IPS-20b (cell line): Measurements from ENCODE around the gene PPHLN1.
"Not testable (repeated sequence)": the region's sequence is repeated elsewhere in the genome, so short reads cannot be mapped to it uniquely, and the experiment has no call there.

Experiments used
- H3K27ac ChIP-seq: one replicate; pipeline ENCODE4 v1.5.1; 2013; ENCODE audit warnings: low read length
- H3K27me3 ChIP-seq: 2 replicates; pipeline ENCODE4 v1.6.1; 2013; ENCODE audit warnings: mild to moderate bottlenecking, low read length, inconsistent platforms; ENCODE audit not compliant: insufficient read depth
- H3K36me3 ChIP-seq: 2 replicates; pipeline ENCODE4 v1.6.1; 2013; ENCODE audit warnings: low read depth, mild to moderate bottlenecking, inconsistent platforms, low read length, moderate library complexity; ENCODE audit not compliant: insufficient read depth
- H3K4me1 ChIP-seq: 2 replicates; pipeline ENCODE4 v1.6.1; 2013; ENCODE audit warnings: mild to moderate bottlenecking, control low read depth, inconsistent platforms, low read length, moderate library complexity; ENCODE audit not compliant: insufficient read depth
- H3K4me3 ChIP-seq: 2 replicates; pipeline ENCODE4 v1.5.1; 2013; ENCODE audit warnings: mild to moderate bottlenecking, low read length, inconsistent platforms
- H3K9ac ChIP-seq: 2 replicates; pipeline ENCODE4 v1.6.1; 2013; ENCODE audit warnings: low read depth, mild to moderate bottlenecking, inconsistent platforms, low read length, moderate library complexity
- H3K9me3 ChIP-seq: 2 replicates; pipeline ENCODE4 v1.6.1; 2013; ENCODE audit warnings: mild to moderate bottlenecking, low read depth, low read length, inconsistent platforms; ENCODE audit not compliant: insufficient read depth

Gene PPHLN1

DNA sequence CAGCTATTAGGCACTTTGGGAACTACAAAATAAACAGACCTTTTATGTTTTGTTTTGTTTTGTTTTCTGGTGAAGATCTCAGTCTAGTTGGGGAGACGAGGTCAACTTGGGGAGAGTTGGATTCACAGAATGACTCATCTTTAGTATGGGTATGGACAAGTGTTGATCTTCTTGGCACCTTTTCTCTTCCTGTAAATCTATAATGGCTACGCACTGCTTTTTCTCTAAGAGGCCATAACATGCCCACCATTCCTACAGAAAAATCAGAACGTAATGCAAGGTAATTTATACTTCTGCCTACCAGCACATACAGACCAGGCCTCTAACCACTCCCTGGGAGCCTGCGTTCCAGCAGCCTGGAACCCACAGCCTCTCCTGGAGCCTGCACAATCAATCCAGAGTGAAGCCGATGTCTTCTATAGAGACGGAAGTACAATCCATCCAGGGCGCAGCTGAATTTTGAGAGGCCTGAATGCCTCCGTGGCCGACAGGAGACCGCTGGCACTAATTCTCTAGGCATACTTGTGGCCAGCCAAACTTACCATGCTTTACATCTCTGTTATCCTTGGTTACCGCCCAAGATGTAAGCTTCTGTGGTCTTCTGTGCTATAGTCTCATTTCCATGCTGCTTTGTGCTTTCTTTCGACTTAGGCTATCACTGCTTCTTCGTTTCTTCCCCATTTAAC lies 717 bp downstream of the PPHLN1 start:
- H3K36me3 ChIP-seq, result peaks cover 17% of the 10 kb centered on the region
- no peaks in the 10 kb centered on the region for H3K9me3 ChIP-seq
- H3K9ac ChIP-seq, result peak overlapping the region; percentile 96
- H3K27me3 ChIP-seq, result no peaks in the 10 kb centered on the region
- peaks cover 13% of the 10 kb centered on the region; the same call in 1 of the 2 replicates for H3K4me1 ChIP-seq
- peak overlapping the region; percentile 97 for H3K4me3 ChIP-seq
- H3K27ac ChIP-seq, result peak overlapping the region; percentile 44

DNA sequence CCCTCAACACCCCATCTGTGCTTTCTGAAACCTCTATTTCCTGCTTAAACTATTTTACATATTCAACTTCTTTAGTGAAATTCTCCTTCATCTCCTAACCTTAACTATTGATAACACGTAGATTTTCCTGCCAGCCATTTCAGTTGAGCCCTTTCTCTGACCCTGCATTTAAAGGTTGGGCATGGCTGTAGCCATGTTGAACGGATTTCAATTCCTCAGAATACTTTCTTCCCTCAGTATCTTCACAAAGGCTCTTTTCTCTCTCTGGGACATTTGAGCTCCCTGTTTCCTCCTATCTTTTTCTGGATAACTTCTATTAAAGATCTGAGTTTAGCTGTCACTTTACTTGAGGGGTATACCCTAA lies 1.2 kb downstream of the PPHLN1 start:
- Histone ChIP-seq H3K9ac (peak overlapping the region; percentile 96; the same call in 1 of the 2 replicates), H3K9me3 (no peaks in the 10 kb centered on the region), H3K4me1 (peaks cover 15% of the 10 kb centered on the region; the same call in 1 of the 2 replicates), H3K27me3 (no peaks in the 10 kb centered on the region), H3K27ac (no peak overlapping the region), H3K36me3 (peaks cover 12% of the 10 kb centered on the region), H3K4me3 (peak overlapping the region; percentile 97)

DNA sequence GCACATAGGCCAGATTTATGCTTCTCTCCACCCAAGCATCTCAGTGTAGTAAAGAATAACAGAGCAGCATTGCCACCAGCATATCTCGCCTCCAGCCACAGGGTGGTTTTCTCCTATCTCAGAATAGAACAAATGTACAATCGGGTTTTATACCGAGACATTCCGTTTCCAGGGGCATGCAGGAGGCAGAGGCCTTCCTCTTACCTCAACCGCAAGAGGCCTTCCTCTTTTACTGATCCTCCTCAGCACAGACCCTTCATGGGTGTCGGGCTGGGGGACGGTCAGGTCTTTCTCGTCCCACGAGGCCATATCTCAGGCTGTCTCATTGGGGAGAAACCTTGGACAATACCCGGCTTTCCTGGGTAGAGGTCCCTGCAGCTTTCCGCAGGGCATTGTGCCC lies 4.1 kb downstream of the PPHLN1 start:
- not testable (repeated sequence) for H3K36me3 ChIP-seq, H3K9me3 ChIP-seq, H3K27me3 ChIP-seq, H3K9ac ChIP-seq, H3K27ac ChIP-seq, H3K4me3 ChIP-seq
- H3K4me1 ChIP-seq, result peaks cover 10% of the 10 kb centered on the region; the same call in 1 of the 2 replicates

DNA sequence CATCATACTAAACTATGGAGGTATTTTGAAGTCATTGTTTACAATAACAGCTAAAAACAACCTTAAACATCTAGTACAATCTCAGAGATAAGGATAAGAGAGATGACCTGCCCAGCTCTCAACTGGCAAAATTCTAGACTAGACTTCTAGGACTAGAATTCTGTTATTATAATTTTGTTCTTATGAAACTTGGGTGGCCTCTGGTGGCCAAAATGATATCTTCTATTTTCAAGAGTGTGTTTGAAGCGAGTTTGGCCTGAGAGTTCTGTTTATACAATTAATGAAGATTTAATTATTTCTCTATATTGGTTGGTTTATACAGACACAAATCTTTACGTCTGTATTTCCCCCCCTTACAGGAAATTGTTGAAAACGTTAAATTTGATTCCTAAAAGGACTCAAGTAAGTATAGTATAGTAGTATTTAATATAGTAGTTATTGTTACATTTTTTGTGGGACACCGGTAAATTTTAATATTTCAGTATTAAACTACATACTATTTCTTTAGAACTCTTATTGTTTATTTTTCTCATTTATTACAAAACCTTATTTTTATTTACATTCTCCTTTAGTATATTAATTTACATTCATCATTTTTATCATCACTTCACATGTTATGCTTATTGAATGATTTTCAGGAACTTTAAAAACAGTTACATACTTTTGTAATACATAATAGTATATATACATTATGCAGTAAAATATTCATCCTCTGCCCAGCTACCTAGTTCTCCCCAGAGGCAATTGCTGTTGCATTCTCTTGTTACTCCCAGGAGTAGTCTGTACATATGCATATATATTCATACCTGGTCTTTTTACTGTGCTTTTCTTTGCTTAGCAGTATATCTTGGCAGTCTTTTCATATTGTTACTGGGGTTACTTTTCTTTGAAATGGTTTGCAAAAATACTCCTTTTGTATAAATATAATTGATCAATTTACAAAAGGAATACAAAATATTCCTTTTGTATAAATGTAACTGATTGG lies 6.6 kb downstream of the PPHLN1 start:
- Histone ChIP-seq H3K27ac (no peak overlapping the region), H3K36me3 (peaks cover 16% of the 10 kb centered on the region), H3K4me3 (no peak overlapping the region), H3K27me3 (no peaks in the 10 kb centered on the region), H3K9ac (no peak overlapping the region), H3K9me3 (no peaks in the 10 kb centered on the region), H3K4me1 (0 out of 2 replicates have a peak, but pooled peaks cover 3% of the 10 kb centered on the region)

DNA sequence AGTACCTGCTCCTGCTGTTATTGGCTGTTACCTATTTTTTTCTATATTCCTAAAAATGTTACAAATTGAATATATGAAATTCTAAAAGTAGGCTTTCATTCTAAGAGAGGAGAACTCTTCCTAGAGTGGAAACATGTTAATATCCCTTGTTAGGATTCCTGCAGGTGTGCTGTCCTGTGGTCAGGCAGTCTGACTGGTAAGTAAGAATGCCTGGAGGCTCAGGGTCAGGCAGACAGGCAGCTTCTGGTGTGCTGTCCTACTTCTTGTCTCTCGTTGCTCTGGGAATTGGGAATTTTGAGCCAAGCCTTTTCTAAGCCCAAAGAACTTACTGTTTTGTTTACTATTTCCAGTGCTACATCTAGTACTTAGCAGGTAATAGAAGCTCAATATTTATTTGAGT lies 10.3 kb downstream of the PPHLN1 start:
- H3K4me1 ChIP-seq, result 0 out of 2 replicates have a peak, but pooled peaks cover 3% of the 10 kb centered on the region

DNA sequence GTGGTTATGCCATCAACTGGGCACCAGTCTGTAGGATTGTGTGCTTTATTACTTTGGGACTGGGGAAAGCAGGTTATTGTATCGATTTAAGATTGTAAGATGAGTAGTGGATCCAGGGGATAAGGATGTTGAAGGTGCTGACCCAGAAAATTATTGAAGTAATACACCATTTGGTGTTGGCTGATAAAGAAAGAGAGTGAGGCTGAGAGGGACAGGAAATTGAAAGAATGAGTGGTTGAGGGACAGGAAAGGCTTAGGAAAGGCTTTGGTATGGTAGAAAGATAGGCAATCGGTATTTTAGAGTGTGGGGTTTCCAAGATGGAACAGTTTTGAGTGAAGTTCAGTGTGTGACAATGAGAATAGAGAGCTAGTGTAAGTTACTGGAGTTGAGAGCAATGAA lies 12.3 kb downstream of the PPHLN1 start:
- no peaks in the 10 kb centered on the region for H3K9me3 ChIP-seq
- H3K4me3 ChIP-seq, result no peak overlapping the region
- no peak overlapping the region for H3K9ac ChIP-seq
- peaks cover 38% of the 10 kb centered on the region for H3K36me3 ChIP-seq
- no peak overlapping the region for H3K27ac ChIP-seq
- H3K4me1 ChIP-seq, result no peaks in the 10 kb centered on the region
- no peaks in the 10 kb centered on the region for H3K27me3 ChIP-seq

More for the DNA sequence above, 10.3 kb downstream of the PPHLN1 start:
- Histone ChIP-seq H3K4me3 (no peak overlapping the region), H3K27ac (no peak overlapping the region), H3K9ac (no peak overlapping the region), H3K9me3 (no peaks in the 10 kb centered on the region), H3K27me3 (no peaks in the 10 kb centered on the region), H3K36me3 (peaks cover 32% of the 10 kb centered on the region)

DNA sequence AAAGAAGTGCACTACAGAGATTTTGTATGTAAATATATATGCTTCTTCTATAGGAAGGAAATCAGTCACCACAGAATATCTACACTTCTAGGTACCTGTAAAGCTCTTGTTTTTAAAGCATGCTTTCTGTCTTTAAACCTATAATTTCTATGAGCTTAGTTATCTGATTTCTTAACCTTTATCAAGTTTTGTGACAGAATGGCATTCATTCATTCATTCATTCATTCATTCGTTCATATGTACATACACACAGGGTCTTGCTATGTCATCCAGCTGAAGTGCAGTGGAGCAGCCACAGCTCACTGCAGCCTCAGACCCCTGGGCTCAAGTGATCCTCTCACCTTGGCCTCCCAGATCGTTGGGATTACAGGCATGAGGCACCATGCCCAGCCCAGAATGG lies 16.1 kb downstream of the PPHLN1 start:
- H3K4me3 ChIP-seq, result no peak overlapping the region

DNA sequence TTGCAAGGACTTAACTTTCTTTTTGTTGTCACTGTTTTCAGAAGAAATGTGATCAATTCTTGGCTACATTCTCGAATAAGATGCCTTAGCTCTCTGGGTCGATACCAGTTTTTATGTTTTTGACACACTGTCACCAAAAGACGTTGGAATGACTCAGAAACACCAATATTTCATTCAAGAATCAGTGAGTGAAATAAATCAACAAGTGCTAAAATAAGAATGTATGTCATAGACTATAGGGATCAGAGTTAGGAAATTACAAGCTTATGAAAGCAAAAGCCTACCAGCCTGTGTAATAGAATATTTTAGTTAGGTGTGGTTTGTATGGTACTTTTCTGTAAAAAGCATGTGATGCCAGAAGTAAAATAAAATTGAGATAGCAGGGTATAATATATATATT lies 17.8 kb downstream of the PPHLN1 start:
- H3K9me3 ChIP-seq, result no peaks in the 10 kb centered on the region
- no peaks in the 10 kb centered on the region for H3K4me1 ChIP-seq
- no peak overlapping the region for H3K9ac ChIP-seq
- no peaks in the 10 kb centered on the region for H3K27me3 ChIP-seq
- no peak overlapping the region for H3K4me3 ChIP-seq
- H3K27ac ChIP-seq, result no peak overlapping the region
- H3K36me3 ChIP-seq, result peaks cover 17% of the 10 kb centered on the region; the same call in 1 of the 2 replicates

More for the DNA sequence above, 16.1 kb downstream of the PPHLN1 start:
- Histone ChIP-seq H3K9ac (no peak overlapping the region), H3K9me3 (no peaks in the 10 kb centered on the region), H3K27me3 (no peaks in the 10 kb centered on the region), H3K27ac (no peak overlapping the region), H3K36me3 (peaks cover 28% of the 10 kb centered on the region; the same call in 1 of the 2 replicates), H3K4me1 (no peaks in the 10 kb centered on the region)

DNA sequence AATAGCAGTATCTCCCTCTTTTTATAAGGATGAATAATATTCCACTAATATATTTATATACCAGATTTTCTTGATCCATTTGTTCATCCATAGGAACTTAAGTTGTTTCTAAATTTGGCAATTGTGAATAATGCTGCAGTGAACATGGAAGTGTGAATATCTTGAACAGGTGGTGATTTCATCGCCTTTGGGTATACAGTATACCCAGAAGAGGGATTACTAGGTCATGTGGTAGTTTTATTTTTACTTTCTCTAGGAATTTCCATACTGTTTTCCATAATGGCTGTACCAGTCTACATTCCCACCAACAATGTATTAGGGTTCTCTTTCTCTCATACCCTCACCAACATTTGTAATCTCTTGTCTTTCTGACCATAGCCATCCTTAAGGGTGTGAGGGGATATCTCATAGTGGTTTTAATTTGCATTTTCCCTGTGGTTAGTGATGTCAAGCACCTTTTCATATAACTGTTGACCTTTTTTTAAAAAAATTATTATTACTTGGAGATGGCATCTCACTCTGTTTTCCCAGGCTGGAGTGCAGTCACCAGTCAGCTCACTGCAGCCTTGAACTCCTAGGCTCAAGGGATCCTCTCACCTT lies 20.5 kb downstream of the PPHLN1 start:
- H3K36me3 ChIP-seq, result peaks cover 8% of the 10 kb centered on the region; the same call in 1 of the 2 replicates
- no peaks in the 10 kb centered on the region for H3K4me1 ChIP-seq
- no peaks in the 10 kb centered on the region for H3K9me3 ChIP-seq
- H3K9ac ChIP-seq, result no peak overlapping the region
- H3K27me3 ChIP-seq, result no peaks in the 10 kb centered on the region
- H3K4me3 ChIP-seq, result no peak overlapping the region
- H3K27ac ChIP-seq, result no peak overlapping the region

DNA sequence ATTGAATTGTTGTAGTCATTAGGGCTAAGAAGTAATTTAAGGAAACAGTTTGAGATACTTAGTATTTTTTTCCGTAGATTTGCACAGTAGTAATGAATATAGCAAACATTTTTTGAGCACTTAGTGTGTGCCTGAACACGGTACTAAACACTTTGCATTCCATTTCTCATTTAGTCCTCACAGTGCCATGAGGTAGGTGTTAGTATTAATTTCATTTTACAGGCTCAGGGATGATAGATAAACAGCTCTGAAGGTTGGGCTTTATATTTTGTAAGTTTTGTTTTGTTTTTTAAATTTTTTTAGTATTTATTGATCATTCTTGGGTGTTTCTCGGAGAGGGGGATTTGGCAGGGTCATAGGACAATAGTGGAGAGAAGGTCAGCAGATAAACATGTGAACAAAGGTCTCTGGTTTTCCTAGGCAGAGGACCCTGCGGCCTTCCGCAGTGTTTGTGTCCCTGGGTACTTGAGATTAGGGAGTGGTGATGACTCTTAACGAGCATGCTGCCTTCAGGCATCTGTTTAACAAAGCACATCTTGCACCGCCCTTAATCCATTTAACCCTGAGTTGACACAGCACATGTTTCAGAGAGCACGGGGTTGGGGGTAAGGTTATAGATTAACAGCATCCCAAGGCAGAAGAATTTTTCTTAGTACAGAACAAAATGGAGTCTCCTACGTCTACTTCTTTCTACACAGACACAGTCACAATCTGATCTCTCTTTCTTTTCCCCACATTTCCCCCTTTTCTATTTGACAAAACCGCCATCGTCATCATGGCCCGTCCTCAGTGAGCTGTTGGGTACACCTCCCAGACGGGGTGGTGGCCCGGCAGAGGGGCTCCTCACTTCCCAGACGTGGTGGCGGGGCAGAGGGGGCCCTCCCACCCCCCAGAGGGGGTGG lies 23.4 kb downstream of the PPHLN1 start:
- not testable (repeated sequence) for H3K27me3 ChIP-seq, H3K4me1 ChIP-seq, H3K4me3 ChIP-seq, H3K9ac ChIP-seq, H3K9me3 ChIP-seq, H3K27ac ChIP-seq, H3K36me3 ChIP-seq

DNA sequence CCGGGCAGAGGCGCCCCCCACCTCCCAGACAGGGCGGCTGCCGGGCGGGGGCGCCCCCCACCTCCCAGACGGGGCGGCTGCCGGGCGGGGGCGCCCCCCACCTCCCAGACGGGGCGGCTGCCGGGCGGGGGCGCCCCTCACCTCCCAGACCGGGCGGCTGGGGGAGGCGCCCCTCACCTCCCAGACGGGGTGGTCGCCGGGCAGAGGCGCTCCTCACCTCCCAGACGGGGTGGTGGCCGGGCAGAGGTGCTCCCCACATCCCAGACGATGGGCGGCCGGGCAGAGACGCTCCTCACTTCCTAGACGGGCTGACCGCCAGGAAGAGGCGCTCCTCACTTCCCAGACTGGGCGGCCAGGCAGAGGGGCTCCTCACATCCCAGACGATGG lies 24.0 kb downstream of the PPHLN1 start:
- H3K4me3 ChIP-seq, H3K4me1 ChIP-seq: not testable (repeated sequence)
- H3K36me3 ChIP-seq, result peaks cover 11% of the 10 kb centered on the region

More for the DNA sequence above, 24.0 kb downstream of the PPHLN1 start:
- not testable (repeated sequence) for H3K27ac ChIP-seq, H3K27me3 ChIP-seq, H3K9me3 ChIP-seq, H3K9ac ChIP-seq
